Measurements from ENCODE around the gene ITPKA.
A peak's percentile ranks its signal among the peaks of the same experiment; 100 is the strongest.

The ITPKA gene

DNA sequence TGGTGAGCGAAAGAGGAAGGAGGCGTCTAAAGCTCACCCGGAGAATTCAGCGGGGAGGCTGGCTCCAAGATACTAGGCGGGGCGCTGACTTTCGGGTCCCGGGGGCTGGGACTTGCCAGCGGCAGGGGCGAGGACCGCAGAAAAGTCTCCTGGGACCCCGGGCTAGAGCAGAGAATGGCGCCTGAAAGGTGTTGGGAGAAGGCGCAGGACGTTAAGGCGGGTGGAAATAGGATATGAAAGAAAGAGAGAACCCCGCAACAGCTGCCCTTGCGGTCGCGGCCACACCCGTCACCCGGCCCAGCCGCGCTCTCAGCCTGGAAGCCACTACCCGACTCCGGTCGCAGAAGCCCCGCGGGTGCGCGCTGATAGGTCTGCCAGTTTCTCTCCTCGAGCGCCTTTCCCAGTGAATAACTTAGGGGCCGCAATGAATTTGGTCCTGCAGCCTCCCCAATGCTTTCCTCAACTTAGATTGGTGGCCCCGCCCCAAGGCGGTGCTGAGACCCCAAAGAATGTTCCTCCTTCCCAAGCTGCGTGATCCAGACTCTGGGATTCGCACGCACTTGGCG is 19.3 kb downstream of the ITPKA start:
- peak; percentile 60 for ATAC-seq
- Mint-ChIP-seq H3K4me1 (peaks cover 27% of the 10 kb centered on the region), H3K27ac (peak overlapping the region; percentile 53), H3K9me3 (no peaks in the 10 kb centered on the region), H3K4me3 (peak overlapping the region; percentile 80), H3K36me3 (peaks cover 20% of the 10 kb centered on the region), H3K27me3 (peaks cover 21% of the 10 kb centered on the region)

DNA sequence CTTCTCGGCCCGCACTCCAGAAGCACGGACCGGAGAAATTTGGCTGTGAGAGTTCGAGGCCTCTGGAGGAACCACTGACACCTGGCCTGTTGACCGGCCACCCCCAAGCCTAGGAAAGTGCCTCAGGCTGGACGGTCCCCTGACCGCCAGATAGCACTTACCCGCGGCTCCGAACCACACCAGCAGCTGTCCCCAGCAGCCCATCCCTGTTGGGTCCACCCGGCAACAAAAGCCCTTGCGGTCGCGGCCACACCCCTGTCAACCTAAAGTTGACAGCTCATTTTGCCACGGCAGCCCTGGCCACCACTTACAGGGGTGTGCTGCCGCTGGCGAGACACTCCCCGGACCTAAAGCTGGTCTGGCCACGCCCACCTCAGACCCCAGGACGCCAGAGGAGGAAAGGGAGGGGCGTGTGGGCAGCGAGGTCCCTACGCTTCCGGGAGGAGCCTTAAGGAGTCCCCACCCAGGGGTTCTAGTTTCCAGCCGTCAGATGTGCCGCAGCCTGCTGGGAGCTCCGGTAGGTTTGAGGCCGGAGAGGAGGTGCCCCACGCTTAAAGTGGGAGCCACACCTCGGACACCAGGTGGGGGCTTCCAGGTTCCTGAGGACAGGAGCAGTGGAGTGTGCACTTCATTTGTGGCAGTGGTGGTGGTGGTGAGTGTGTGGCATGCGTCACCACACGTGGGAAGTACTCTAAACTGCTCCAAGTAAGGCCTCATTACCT is 20.0 kb downstream of the ITPKA start, which contains the start of gene LTK:
Gene LTK (minus strand): TSS at position 322 of the 722 bp plus-strand sequence. CDS start 118 bp downstream, at position 204.
- no peaks in the 10 kb centered on the region for H3K9me3 Mint-ChIP-seq
- peak within 1 kb of the TSS; percentile 80 for H3K4me3 Mint-ChIP-seq
- H3K4me1 Mint-ChIP-seq: peaks cover 27% of the 10 kb centered on the region
- H3K36me3 Mint-ChIP-seq: peaks cover 22% of the 10 kb centered on the region
- peaks cover 21% of the 10 kb centered on the region for H3K27me3 Mint-ChIP-seq
- peak within 1 kb of the TSS; percentile 53 for H3K27ac Mint-ChIP-seq
- peak; percentile 53 for ATAC-seq

DNA sequence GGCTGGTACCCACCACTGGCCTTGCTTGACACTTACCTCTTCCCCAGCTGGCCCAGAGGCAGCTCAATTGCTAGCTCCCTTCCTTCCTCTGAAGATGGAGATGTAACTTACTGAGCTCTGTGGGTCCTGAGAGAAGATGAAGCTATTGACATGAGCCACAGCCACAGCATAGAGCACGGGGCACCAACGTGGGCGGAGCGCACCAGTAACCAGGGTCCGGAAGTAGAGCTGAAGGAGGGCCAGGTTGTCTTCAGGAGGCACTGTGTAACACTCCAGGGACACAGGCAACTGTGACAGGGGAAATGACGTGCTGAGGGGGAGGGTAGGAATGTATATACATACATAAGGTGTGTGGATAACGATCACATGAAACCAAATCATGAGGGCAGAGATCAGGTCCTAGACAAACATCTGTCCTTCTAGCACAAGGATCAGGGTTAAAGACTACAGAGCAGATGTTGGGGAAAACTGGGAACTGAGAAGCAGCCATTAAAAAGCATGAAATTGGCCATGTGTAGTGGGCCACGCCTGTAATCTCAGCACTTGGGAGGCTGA is 24.3 kb downstream of the ITPKA start:
- ATAC-seq: no peak
- H3K27me3 Mint-ChIP-seq: peaks cover 9% of the 10 kb centered on the region

DNA sequence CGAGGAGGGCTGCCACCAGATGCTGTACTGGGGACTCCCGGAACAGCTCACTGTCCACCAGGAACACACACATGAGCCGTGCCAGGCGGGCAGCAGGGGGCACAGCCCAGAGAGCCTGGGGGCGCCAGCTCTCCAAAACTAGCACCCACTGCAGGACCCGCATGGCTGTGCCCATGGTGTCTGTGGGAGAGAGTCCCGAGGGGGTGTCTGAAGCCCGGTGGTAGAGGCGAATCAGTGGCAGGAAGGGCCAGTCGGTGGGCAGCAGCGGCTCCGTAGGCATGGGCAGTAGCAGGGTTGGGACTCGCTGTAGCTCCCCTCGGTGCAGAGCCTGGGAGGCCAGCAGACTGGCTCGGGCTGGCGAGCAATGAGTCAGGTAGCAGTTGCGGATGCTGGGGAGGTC is 27.0 kb downstream of the ITPKA start:
- Mint-ChIP-seq H3K4me1 (no peaks in the 10 kb centered on the region), H3K9me3 (no peaks in the 10 kb centered on the region), H3K27me3 (no peaks in the 10 kb centered on the region), H3K36me3 (peaks cover 53% of the 10 kb centered on the region), H3K27ac (no peak overlapping the region), H3K4me3 (no peak overlapping the region)
- no peak for ATAC-seq

More for the DNA sequence above, 24.3 kb downstream of the ITPKA start:
- H3K4me3 Mint-ChIP-seq: no peak overlapping the region
- H3K27ac Mint-ChIP-seq: no peak overlapping the region
- H3K4me1 Mint-ChIP-seq: peaks cover 15% of the 10 kb centered on the region
- H3K36me3 Mint-ChIP-seq: peaks cover 42% of the 10 kb centered on the region
- H3K9me3 Mint-ChIP-seq: no peaks in the 10 kb centered on the region

DNA sequence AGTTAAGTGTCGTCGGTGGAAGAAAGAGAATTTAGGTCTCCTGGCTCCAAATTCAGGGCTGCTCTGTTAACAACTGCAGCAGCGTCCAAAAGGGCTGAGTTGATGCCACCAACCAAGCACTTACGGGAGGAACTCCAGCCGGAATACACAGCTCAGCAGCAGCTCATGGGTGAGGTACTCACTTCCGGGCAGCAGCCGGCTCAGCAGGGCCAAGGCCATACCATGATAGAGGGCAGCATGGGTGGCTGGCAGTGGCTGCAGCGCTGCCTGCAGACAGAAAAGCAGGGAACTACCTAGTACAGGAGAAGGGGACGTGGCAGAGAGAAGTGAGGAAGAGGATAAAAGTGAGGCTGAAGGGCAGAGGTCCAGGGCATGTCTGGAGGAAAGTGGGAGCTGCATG is 27.9 kb downstream of the ITPKA start:
- H3K4me3 Mint-ChIP-seq: no peak overlapping the region
- no peak overlapping the region for H3K27ac Mint-ChIP-seq
- no peak for ATAC-seq
- peaks cover 53% of the 10 kb centered on the region for H3K36me3 Mint-ChIP-seq
- H3K4me1 Mint-ChIP-seq: no peaks in the 10 kb centered on the region
- H3K27me3 Mint-ChIP-seq: no peaks in the 10 kb centered on the region
- H3K9me3 Mint-ChIP-seq: no peaks in the 10 kb centered on the region

DNA sequence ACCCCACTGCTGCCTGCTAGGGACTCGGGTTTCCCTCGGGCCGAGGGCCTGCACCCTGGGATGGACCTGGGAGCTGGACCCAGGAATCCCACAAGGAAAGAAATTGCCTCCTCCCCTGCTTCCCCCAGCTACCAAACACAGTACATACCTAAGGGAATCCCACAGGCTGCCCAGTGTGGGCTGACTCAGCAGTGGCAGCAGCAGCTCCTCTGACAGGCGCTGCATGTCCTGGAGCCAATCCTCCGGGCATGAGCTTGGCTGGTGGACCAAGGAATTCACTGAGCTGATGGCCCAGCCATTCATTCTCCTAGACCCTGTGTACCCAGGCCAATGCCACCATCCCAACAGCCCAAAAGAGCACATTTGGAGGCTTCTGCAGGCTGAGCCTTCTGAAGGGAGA is 29.4 kb downstream of the ITPKA start:
- Mint-ChIP-seq H3K36me3 (peaks cover 53% of the 10 kb centered on the region), H3K9me3 (no peaks in the 10 kb centered on the region), H3K4me1 (no peaks in the 10 kb centered on the region), H3K27ac (no peak overlapping the region), H3K27me3 (no peaks in the 10 kb centered on the region), H3K4me3 (no peak overlapping the region)
- no peak for ATAC-seq

DNA sequence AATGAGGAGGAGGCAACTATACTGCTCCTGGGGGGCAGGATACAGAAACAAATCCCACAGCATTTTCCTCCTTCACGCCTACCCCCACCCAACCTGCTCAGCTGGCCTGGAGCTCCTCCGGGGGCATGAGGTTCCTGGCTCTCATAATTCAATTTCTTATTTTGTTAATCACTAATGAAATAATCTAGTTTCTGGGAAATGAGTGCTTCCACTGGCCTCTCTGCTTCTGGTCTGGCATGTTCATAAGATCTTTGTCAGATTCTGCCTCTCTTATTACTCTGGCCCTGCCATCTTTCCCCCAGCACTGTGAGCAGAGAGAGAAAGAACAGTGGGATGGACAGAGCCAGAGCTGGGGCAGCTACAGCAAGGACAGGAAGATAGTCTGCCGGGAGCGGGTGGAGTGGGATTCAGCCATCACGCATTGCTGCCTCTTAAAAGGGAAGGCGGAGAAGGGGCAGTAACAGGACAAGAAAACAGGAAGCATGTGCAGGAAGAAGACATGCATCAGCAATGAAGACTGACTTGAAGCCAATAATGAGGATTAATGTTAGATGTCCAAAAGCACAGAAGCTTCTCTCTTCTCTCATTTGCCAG is 36.8 kb downstream of the ITPKA start:
- H3K9me3 Mint-ChIP-seq: no peaks in the 10 kb centered on the region
- H3K36me3 Mint-ChIP-seq: peaks cover 64% of the 10 kb centered on the region

DNA sequence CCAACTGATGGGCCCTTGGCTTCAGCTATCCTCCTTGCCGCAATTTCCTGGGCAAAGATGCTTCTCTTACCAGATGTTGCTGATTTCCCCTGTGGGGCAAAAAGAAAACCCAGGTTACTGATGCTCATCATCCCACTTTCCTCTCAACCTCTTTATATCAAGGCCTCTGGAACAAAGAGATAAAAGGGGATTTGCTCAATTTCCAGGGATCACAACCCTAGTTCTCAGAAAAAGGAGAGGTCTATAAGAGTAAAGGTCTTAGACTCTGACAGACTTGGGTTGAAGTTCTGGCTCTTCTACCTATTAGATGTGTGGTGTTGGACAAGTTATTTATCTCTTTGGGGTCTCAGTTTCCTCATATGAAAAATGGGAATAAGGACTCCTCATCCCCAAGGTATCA is 41.9 kb downstream of the ITPKA start:
- Mint-ChIP-seq H3K4me3 (no peak overlapping the region), H3K27ac (no peak overlapping the region), H3K9me3 (no peaks in the 10 kb centered on the region)

More for the DNA sequence above, 36.8 kb downstream of the ITPKA start:
- Mint-ChIP-seq H3K27ac (peak overlapping the region; percentile 59), H3K27me3 (no peaks in the 10 kb centered on the region), H3K4me1 (peaks cover 19% of the 10 kb centered on the region), H3K4me3 (no peak overlapping the region)
- no peak for ATAC-seq

DNA sequence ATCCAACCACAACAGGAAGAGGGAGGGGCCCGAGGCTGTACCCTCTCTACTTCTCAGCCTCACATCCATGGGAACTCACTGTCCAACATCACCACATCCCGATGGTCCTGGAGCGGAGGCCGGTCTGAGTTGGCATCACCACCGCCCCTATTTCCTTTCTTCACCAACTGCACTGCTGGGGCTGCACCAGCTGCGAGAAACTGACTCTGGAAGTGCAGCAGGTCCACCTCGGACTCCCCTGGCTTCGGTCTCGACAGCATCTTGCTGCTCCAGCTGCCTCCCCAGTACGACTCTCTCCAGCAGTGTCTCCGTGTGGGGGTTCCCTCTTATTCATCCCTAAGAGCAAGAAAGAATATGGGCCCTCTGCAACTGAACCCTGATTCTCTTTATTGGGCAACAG is 43.2 kb downstream of the ITPKA start:
- H3K27me3 Mint-ChIP-seq: no peaks in the 10 kb centered on the region
- peaks cover 35% of the 10 kb centered on the region for H3K36me3 Mint-ChIP-seq
- H3K4me1 Mint-ChIP-seq: peaks cover 5% of the 10 kb centered on the region
- H3K9me3 Mint-ChIP-seq: no peaks in the 10 kb centered on the region
- no peak overlapping the region for H3K4me3 Mint-ChIP-seq
- ATAC-seq: no peak
- no peak overlapping the region for H3K27ac Mint-ChIP-seq

More for the DNA sequence above, 41.9 kb downstream of the ITPKA start:
- H3K4me1 Mint-ChIP-seq: peaks cover 15% of the 10 kb centered on the region
- H3K36me3 Mint-ChIP-seq: peaks cover 44% of the 10 kb centered on the region
- ATAC-seq: no peak
- no peaks in the 10 kb centered on the region for H3K27me3 Mint-ChIP-seq

DNA sequence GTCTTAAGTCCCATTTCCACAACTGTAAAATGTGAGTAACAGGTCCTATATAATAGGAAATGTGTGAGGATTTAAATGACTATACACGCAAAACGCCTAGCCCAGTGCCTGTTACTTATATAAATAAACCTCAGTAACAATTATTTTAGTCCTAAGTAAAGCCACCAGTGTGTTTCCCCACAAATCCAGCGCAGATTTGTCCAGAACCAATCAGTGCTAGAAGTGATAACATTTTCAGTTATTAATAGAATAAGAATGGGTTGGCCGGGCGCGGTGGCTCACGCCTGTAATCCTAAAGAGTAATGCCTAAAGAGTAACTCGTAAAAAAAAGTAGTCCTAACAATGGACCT is 49.8 kb downstream of the ITPKA start:
- Mint-ChIP-seq H3K36me3 (no peaks in the 10 kb centered on the region), H3K27me3 (no peaks in the 10 kb centered on the region), H3K4me1 (peaks cover 17% of the 10 kb centered on the region), H3K9me3 (no peaks in the 10 kb centered on the region), H3K4me3 (peak overlapping the region; percentile 95), H3K27ac (peak overlapping the region; percentile 87)
- no peak for ATAC-seq

DNA sequence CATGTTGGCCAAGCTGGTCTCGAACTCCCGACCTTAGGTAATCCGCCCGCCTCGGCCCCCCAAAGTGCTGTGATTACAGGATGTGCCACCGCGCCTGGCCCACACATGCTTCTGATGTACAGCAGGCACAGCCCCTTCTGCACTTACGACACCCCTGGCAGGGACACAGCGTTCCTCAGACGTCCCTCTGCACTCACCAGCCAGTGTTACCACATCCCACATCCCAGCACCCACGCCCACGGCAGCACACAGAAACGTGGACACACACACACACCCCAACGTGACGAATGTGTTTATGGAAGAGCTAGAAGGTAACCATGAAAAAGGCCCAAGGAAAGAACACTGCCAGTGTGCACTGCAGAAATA is 51.0 kb downstream of the ITPKA start:
- Mint-ChIP-seq H3K4me3 (peak overlapping the region; percentile 95), H3K27ac (peak overlapping the region; percentile 87), H3K27me3 (no peaks in the 10 kb centered on the region), H3K9me3 (no peaks in the 10 kb centered on the region), H3K36me3 (no peaks in the 10 kb centered on the region), H3K4me1 (peaks cover 12% of the 10 kb centered on the region)
- no peak for ATAC-seq

DNA sequence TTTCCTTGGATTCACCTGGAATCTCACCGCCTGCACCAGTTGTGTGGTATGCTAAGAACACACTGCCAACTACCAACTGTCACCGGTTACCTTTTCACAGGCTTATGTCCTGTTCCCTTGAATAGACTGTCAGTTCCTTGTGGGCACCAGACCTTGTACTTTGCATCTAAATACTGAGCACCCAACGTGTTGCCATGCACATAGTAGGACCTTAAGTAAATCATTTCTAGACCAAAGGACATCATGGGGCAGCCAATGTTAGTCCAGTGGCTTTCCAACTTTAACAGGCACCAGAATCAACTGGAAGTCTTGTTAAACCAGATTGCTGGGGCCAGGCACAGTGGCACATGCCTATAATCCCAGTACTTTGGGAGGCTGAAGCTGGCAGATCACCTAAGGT is 51.5 kb downstream of the ITPKA start:
- H3K4me3 Mint-ChIP-seq: peak overlapping the region; percentile 95
- peaks cover 12% of the 10 kb centered on the region for H3K4me1 Mint-ChIP-seq
- H3K27me3 Mint-ChIP-seq: no peaks in the 10 kb centered on the region
- H3K9me3 Mint-ChIP-seq: no peaks in the 10 kb centered on the region
- no peak for ATAC-seq
- H3K36me3 Mint-ChIP-seq: no peaks in the 10 kb centered on the region
- H3K27ac Mint-ChIP-seq: peak overlapping the region; percentile 87

DNA sequence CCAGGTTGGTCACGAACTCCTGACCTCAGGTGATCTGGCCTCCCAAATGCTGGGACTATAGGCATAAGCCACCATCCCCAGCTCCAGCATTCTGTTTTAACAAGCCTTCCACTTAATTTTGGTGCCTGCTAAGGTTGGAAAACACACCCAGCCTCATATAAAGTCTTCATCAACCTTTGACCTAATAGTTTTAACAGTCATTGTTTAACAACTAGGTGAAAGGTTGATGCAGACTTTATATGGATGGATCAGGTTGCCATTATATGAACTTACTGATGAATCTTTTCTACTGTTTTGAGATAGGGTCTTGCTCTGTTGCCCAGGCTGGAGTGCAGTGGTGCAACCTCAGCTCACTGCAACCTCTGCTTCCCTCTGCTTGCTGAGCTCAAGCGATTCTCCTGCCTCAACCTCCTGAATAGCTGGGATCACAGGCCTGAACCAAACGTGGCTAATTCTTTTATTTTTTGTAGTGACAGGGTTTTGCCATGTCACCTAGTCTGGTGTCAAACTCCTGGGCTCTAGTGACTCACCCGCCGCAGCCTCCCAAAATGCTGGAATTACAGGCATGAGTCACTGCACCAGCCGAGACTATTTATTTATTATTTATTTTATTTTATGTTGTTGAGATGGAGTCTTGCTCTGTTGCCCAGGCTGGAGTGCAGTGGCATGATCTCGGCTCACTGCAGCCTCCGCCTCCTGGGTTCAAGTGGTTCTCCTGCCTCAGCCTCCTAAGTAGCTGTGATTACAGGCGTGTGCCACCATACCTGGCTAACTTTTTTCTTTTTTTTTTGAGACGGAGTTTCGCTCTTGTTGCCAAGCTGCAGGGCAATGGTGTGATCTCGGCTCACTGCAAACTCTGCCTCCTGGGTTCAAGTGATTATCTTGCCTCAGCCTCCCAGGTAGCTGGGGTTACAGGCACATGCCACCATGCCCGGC is 53.4 kb downstream of the ITPKA start:
- H3K4me3 Mint-ChIP-seq: no peak overlapping the region
- no peak for ATAC-seq

DNA sequence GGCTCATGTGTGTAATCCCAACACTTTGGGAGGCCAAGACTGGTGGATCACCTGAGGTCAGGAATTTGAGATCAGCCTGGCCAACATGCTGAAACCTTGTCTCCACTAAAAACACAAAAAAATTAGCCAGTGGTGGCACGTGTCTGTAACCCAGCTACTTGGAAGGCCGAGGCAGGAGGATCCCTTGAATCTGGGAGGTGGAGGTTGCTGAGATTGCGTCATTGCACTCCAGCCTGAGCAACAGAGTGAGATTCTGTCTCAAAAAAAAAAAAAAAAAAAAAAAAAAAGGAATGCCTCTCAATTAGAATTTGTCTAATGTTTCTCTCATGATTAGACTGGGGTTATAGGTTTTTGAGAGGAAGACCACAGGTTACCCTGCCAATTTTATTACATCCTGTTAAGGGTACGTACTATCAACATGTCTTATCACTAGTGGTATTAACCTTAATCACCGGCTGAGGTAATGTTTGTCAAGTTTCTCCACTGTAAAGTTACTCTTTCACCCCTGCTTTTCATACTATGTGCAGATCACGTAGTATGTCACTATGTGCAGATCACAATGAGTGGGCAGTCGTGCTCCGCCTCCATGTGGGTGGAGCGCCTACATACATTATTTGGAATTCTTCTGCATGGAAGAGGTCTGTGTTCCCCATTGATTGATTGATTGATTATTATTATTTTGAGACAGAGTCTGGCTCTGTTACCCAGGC is 56.5 kb downstream of the ITPKA start:
- Mint-ChIP-seq H3K27me3 (peaks cover 22% of the 10 kb centered on the region), H3K9me3 (no peaks in the 10 kb centered on the region), H3K4me3 (no peak overlapping the region), H3K4me1 (peaks cover under 1% of the 10 kb centered on the region), H3K27ac (no peak overlapping the region), H3K36me3 (no peaks in the 10 kb centered on the region)
- ATAC-seq: no peak

More for the DNA sequence above, 53.4 kb downstream of the ITPKA start:
- Mint-ChIP-seq H3K27ac (no peak overlapping the region), H3K4me1 (peaks cover 12% of the 10 kb centered on the region), H3K36me3 (no peaks in the 10 kb centered on the region), H3K27me3 (no peaks in the 10 kb centered on the region), H3K9me3 (no peaks in the 10 kb centered on the region)

Measured in stimulated activated memory B cell treated with anti-CD40 and anti-IgM and Interleukin-4, amounts not matched to agents 10 μg/mL and 1 μg/mL and 100 μg/mL, for 72 hours (primary cell).